Cerebellar cortex (tissue), 1 donor: ENCODE results near the gene ZDHHC24.

Experiments
- DNase-seq: peaks from one replicate; pipeline ENCODE4 v3.0.0-alpha.2; 2015; ENCODE audit warnings: low spot score

Gene ZDHHC24

GRCh38 chr11:66494935-66495334 is 50.9 kb downstream of the ZDHHC24 start:
- DNase-seq = peak; percentile 41

GRCh38 chr11:66494458-66494857 is 51.4 kb downstream of the ZDHHC24 start:
- DNase-seq = no peak

GRCh38 chr11:66493130-66493529 is 52.7 kb downstream of the ZDHHC24 start:
- DNase-seq = no peak

- DNase-seq = no peak
Measured at GRCh38 chr11:66492161-66492865, 53.5 kb downstream of the ZDHHC24 start.

GRCh38 chr11:66491315-66491935 is 54.4 kb downstream of the ZDHHC24 start:
- DNase-seq = no peak

GRCh38 chr11:66489636-66490035 is 56.2 kb downstream of the ZDHHC24 start:
- DNase-seq = no peak

GRCh38 chr11:66488957-66489356 is 56.9 kb downstream of the ZDHHC24 start:
- no peak for DNase-seq

GRCh38 chr11:66484806-66485380 is 61.0 kb downstream of the ZDHHC24 start:
- DNase-seq = no peak

- DNase-seq = peak; percentile 97
Measured at GRCh38 chr11:66480117-66480938, 65.5 kb downstream of the ZDHHC24 start, which contains the start of gene DPP3. DPP3 (plus strand) TSS chr11:66480434; CDS start chr11:66482201, 1,767 bp downstream.

- no peak for DNase-seq
Measured at GRCh38 chr11:66479394-66480116, 66.3 kb downstream of the ZDHHC24 start.

GRCh38 chr11:66478729-66479393 is 67.0 kb downstream of the ZDHHC24 start:
- peak; percentile 27 for DNase-seq

GRCh38 chr11:66477263-66478201 is 68.3 kb downstream of the ZDHHC24 start:
- DNase-seq = peak; percentile 21

GRCh38 chr11:66476841-66477251 is 69.0 kb downstream of the ZDHHC24 start:
- peak; percentile 64 for DNase-seq

GRCh38 chr11:66476173-66476840 is 69.5 kb downstream of the ZDHHC24 start:
- no peak for DNase-seq

GRCh38 chr11:66475349-66476172 is 70.3 kb downstream of the ZDHHC24 start:
- DNase-seq = no peak

- DNase-seq = no peak
Measured at GRCh38 chr11:66473608-66474515, 72.0 kb downstream of the ZDHHC24 start.

GRCh38 chr11:66473167-66473566 is 72.7 kb downstream of the ZDHHC24 start:
- no peak for DNase-seq
